Measurements from ENCODE around the gene CD48.

DNA sequence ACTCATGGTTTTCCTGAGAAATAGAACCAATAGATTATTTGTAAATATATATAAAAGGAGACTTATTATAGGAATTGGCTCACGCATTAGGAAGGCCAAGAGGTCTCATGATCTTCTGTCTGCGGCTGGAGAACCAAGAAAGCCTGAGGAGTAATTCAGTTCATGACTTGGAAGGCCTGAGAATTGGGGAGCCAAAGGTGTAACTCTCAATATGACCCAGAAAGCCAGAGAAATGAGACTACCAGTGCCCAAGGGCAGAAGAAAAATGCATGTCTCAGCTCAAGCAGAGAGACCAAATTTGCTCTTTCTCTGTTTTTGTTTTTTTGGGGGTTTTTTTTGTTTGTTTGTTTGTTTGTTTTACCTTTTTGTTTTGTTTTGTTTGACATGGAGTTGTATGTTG, 46.9 kb upstream of the CD48 start:
- no peak for TF ChIP-seq EZH2phosphoT487 (IDR thresholded peaks at IDR 0.05; ENCODE audit: borderline replicate concordance)
- TF ChIP-seq, protein P1, sequence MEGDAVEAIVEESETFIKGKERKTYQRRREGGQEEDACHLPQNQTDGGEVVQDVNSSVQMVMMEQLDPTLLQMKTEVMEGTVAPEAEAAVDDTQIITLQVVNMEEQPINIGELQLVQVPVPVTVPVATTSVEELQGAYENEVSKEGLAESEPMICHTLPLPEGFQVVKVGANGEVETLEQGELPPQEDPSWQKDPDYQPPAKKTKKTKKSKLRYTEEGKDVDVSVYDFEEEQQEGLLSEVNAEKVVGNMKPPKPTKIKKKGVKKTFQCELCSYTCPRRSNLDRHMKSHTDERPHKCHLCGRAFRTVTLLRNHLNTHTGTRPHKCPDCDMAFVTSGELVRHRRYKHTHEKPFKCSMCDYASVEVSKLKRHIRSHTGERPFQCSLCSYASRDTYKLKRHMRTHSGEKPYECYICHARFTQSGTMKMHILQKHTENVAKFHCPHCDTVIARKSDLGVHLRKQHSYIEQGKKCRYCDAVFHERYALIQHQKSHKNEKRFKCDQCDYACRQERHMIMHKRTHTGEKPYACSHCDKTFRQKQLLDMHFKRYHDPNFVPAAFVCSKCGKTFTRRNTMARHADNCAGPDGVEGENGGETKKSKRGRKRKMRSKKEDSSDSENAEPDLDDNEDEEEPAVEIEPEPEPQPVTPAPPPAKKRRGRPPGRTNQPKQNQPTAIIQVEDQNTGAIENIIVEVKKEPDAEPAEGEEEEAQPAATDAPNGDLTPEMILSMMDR (conservative IDR thresholded peaks at IDR 0.05; ENCODE audit: low read length): no peak
